ENCODE data around the gene HS3ST4.

Gene HS3ST4

GRCh38 chr16:25895380-25895779 is 203.6 kb downstream of the HS3ST4 start:
- DNase-seq (ENCODE audit: low read depth), result no peak

GRCh38 chr16:25896411-25896810 is 204.7 kb downstream of the HS3ST4 start:
- no peak for DNase-seq (ENCODE audit: low read depth)

GRCh38 chr16:25897702-25898101 is 205.9 kb downstream of the HS3ST4 start:
- no peak for DNase-seq (ENCODE audit: low read depth)

- no peak for DNase-seq (ENCODE audit: low read depth)
These were observed 214.1 kb downstream of the HS3ST4 start for GRCh38 chr16:25905810-25906209.

DNA sequence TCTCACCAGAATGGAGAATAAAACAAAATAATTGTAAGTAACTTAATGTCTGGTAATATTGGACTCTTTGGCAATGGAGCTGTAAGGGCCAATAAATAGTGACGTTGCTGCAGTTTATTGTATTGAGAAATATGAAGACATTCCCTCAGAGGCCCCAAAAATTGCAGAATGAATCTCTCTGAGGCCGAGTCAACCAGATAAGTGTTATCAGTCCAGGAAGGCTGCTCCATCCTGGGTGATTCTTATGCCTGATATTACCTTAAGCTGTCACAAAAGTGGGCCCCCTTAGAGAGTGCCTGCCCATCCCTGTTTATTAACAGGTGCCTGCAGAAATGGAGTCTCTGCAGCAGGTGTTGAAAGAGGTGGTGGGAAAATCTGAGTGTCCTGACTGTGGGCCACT is 219.2 kb downstream of the HS3ST4 start:
- no peak for DNase-seq (ENCODE audit: low read depth)

DNA sequence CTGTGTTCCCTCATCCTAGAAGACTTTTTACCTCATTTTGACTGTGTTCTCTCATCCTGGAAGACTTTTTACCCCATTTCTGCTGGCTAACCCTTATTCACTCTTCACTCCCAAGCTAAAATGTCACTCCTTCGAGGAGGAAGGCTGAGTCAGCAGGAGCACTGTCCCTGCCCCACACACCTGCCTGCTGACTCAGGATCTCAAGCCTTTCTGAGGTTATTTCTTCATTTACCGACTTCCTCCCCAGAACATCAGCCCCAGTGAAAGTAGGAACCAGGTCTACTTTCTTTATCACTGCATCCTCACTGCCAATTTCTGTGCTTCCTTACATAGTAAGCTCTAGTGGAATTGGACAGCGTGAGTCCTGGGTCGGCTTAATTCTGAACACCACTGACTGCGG is 220.6 kb downstream of the HS3ST4 start:
- no peak for DNase-seq (ENCODE audit: low read depth)

- DNase-seq (ENCODE audit: low read depth), result no peak
These were observed 222.7 kb downstream of the HS3ST4 start for GRCh38 chr16:25914357-25914962.

DNA sequence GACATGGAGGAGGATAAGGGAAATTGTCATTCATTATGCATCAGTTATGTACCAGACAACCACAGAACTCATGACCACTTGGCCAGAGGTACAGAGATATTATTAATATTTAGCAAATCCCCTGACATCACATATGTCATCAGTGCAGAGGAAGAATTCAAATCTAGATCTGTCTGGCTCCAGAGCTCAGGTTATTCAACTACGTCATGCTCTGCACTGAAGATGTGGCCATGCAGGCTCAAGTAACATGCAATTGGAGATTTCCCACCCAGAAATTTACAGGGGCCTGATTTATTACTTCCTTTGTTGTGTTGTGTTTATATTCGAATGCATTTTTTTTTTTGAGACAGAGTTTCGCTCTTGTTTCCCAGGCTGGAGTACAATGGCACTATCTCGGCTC is 224.3 kb downstream of the HS3ST4 start:
- DNase-seq (ENCODE audit: low read depth), result no peak

DNA sequence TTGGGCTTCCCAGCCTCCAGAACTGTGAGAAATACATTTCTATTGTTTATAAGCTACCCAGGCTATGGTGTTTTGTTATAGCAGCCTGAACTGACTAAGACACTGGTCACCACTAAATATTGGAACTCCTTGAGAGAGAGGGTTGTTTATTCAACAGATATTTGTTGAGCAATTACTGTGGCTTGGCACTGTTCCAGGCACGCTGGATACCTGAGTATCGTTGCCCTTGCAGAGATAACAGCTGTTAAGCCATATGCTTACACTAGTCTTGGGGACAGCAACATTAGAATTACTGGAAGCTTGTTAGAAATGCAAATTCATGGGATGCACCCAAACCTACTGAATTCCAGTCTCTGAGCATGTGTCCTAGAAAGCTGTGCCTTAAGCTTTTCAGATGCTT is 230.7 kb downstream of the HS3ST4 start:
- DNase-seq (ENCODE audit: low read depth), result no peak

- no peak for DNase-seq (ENCODE audit: low read depth)
These were observed 233.7 kb downstream of the HS3ST4 start for GRCh38 chr16:25925421-25925820.

DNA sequence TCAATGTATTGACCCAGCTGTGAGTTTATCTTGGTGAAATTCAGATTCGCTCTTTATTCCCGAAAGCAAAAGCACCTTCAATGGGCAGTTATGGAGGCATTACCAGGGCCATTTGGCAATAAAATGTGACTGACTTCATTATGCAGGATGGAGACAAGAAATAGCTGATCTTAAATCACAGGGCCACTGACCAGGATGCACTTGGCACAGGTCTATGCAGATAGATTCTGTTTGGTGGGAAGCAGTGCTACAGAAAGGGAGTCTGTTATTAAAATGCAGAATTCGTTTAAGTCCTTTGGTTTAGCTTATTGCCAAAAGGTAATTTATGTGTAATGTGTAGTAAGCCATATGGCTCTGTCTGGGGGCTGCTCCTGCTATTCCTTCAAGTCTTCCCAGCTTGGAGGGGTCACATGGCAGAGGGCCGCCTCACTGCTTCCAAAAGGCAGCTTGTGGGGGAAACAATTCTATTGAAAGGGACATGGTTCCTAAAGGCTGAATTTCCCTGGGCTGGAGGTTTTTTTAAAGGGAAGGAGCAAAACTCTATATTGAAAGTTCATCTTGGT is 239.8 kb downstream of the HS3ST4 start:
- DNase-seq (ENCODE audit: low read depth), result no peak

- DNase-seq (ENCODE audit: low read depth), result no peak
These were observed 250.2 kb downstream of the HS3ST4 start for GRCh38 chr16:25941800-25942499.

- no peak for DNase-seq (ENCODE audit: low read depth)
These were observed 259.0 kb downstream of the HS3ST4 start for GRCh38 chr16:25950586-25951281.

DNA sequence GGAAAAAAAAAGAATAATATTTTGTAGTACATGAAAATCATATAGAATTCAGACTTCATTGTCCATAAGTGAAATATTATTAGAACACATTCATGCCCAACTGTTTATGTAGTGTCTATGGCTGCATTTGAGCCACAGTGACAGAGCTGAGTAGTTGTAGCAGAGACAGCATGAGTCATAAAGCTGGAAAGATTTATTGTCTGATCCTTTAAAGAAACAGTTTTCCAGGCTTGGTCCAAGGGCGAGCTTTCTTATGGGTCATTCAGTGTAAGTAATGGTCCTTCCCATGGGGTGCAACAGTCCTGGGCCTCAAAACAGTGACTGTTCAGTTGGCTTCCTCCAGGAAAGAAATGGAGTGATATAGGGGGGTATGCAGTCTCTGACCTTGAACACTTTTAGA is 260.2 kb downstream of the HS3ST4 start:
- no peak for DNase-seq (ENCODE audit: low read depth)

GRCh38 chr16:25952983-25953382 is 261.2 kb downstream of the HS3ST4 start:
- DNase-seq (ENCODE audit: low read depth), result no peak

GRCh38 chr16:25957707-25958106 is 265.9 kb downstream of the HS3ST4 start:
- no peak for DNase-seq (ENCODE audit: low read depth)

- no peak for DNase-seq (ENCODE audit: low read depth)
These were observed 267.5 kb downstream of the HS3ST4 start for GRCh38 chr16:25959221-25959620.

- no peak for DNase-seq (ENCODE audit: low read depth)
These were observed 274.7 kb downstream of the HS3ST4 start for GRCh38 chr16:25966172-25967097.

GRCh38 chr16:25977121-25977520 is 285.4 kb downstream of the HS3ST4 start:
- no peak for DNase-seq (ENCODE audit: low read depth)

GRCh38 chr16:25978218-25978617 is 286.5 kb downstream of the HS3ST4 start:
- DNase-seq (ENCODE audit: low read depth), result no peak

DNA sequence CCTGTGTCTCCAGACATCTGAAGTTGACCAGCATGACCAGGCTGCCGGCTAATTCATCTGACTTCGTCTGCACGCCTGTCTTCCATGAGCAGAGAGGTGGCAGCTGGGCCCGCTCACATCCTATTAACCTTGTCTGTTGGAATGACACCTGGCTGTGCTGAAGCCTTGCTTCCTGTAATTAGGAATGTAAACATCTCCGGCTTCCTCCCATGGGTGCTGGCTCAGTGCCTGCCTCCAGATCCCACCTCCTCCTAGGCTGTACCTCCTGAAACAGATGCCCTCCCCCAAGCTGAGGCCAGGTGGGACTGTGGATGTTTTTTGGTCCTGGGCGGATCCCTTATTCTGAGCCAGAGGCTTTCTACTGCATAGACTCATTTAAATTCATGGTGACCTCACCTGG is 296.3 kb downstream of the HS3ST4 start:
- no peak for DNase-seq (ENCODE audit: low read depth)

DNA sequence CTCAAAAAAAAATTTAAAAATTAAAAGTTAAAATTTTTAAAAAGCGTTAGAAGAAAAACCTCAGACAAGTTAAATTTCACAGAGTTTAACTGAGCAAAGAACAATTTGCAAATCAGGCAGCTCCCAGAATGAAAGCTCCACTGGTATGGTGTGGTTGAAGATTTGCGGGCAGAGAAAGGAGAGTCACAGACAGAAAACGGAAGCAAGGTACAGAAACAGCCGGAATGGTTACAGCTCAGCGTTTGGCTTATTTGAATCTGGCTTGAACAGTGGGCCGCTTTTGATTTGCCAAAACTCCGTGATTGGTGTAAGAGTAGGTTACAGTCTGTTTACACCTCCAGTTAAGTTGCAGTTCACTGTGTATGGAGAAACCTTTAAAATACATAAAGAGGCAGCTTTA is 297.1 kb downstream of the HS3ST4 start:
- DNase-seq (ENCODE audit: low read depth), result no peak

All from CMK (cell line).